Ovary (tissue), 3 donors: ENCODE data around the gene ERG.

Experiments
- POLR2A ChIP-seq: fragments of 450-650 bp; IDR thresholded peaks from one replicate; pipeline ENCODE4 v1.6.1; 2017; ENCODE audit warnings: antibody characterized with exemption, mild to moderate bottlenecking, moderate library complexity
- TF ChIP-seq, protein P1 (sequence below), 3 donors: fragments of 450-650 bp in 2 of 3; fragments of 200-600 bp in 1 of 3; IDR thresholded peaks; one replicate each; pipeline versions ENCODE4 v1.5.1 to v1.8.0; 2016 to 2022; ENCODE audit warnings: antibody characterized with exemption in 3 of 3, mild to moderate bottlenecking in 1 of 3
- donor health status: DM: no; HTN: no; CAD: no.

DNA sequence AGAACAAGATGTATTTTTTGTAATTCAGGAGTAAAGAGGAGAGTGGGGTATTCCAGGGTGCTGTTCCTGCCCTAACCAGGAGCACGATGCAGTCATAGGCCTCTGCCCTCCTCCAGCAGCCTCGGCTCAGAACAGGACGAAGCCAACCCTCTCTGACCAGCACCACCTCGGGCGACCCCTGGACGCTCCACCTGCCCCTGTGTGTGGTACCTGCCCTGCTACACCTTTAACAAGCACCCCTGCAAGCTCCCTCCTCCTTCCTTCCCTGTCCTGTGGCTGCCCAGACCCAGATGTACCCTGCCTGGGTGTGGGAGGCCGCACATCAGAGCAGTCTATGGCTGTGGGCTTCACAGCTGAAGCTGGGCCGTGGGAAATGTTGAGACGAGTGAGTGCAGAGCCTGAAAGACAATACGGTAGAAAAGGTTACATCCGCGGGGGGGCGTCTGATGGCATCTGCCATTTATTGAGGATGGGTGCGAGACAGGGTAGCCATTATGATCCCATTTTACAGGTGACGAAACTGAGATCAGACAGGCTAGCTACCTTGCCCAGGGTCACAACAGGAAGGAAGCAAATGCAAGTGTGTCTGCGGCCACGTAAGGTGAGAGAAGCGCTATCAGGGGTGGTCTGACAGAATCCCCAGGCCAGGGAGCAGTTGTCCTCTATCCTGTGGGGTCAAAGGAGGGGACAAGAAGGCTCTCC lies 4.6 kb downstream of the ERG start:
- TF ChIP-seq, protein P1, sequence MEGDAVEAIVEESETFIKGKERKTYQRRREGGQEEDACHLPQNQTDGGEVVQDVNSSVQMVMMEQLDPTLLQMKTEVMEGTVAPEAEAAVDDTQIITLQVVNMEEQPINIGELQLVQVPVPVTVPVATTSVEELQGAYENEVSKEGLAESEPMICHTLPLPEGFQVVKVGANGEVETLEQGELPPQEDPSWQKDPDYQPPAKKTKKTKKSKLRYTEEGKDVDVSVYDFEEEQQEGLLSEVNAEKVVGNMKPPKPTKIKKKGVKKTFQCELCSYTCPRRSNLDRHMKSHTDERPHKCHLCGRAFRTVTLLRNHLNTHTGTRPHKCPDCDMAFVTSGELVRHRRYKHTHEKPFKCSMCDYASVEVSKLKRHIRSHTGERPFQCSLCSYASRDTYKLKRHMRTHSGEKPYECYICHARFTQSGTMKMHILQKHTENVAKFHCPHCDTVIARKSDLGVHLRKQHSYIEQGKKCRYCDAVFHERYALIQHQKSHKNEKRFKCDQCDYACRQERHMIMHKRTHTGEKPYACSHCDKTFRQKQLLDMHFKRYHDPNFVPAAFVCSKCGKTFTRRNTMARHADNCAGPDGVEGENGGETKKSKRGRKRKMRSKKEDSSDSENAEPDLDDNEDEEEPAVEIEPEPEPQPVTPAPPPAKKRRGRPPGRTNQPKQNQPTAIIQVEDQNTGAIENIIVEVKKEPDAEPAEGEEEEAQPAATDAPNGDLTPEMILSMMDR (IDR thresholded peaks at IDR 0.05): no peak
- TF ChIP-seq POLR2A: no peak
